HG02884 (cell line): ENCODE results near the gene GAS6.

Experiments used
- ATAC-seq: cut with Tn5 transposase; IDR thresholded peaks from one replicate; pipeline ENCODE4 v1.9.1; 2021; ENCODE audit warnings: mild to moderate bottlenecking, moderate library complexity; ENCODE audit not compliant: unreplicated experiment

GAS6 gene

DNA sequence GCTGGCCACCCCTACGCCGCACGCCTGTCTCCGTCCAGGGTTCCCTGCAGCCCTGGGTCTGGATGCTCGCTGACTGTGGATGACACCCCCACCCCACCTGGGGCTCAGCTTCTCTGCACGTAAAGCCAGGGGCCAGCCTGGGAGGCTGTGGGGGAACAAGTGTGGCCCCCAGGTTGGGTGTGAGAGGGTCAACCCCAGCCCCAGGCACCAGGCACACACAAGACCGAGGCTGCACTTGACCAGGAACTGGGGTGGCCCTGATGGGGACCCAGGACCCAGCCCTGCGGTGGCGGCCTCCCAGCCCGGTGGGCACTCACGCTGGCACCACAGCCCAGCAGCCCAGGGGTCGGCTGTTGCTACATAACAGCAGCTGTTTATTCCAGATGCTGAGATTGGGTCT, 41.6 kb downstream of the GAS6 start:
- no peak for ATAC-seq

DNA sequence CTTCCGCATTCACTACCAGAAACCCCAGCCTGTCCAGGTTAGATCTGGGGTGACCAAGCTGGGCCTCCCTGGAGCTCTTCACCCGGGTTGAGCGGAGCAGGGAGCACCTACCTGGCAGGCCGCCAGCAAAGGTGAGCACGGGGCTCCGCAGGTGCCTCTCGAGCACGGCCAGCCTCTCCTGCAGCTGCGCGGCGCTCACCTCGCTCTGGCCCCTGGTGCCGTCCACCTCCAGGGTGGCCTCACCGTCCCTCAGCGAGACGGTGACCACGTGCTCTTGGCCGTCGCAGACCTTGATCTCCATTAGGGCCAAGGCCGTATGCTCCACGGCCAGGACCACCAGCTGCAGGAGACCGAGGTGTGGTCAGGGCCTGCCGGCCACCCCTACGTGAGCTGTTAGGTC, 42.0 kb downstream of the GAS6 start:
- no peak for ATAC-seq

DNA sequence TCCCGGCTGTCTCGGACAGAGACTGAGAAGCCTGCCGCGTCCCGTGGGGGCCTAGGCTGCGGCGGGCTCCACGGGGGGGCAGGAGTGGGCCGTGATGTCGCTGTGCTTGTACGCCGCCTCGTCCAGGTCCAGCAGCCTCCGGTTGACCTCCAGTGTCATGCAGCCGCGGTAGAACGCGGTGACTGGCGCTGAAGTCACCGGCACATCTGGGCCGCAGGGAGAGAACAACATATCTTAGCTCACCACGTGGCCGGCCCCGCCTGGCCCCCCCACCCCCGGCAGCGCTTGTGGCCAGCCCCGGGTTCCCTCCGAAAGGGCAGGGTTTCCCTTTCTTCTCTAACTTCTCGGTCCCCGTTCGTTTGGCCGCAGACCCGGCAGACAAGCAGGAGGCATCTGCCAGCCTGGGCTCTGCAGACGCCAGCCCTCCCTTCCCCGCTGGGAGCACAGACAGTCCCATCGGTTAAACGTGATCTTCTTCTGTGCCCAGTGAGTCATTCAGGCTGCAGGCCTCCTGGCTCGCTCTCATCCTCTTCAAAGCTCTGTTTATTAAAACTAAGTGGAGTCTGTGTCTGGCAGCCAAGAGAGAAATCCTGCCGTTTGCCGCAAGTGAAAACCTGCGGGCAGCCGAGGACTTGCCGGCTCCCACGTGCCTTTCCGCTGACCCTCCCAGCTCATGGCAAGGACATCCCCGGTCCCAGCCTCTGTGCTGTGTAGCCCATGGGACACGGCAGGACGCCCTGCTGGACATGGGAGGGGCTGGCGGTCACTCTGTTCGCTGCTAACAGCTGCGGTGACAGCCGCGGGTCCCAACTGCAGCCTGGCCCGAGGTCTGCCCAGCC, 42.8 kb downstream of the GAS6 start:
- ATAC-seq: no peak

DNA sequence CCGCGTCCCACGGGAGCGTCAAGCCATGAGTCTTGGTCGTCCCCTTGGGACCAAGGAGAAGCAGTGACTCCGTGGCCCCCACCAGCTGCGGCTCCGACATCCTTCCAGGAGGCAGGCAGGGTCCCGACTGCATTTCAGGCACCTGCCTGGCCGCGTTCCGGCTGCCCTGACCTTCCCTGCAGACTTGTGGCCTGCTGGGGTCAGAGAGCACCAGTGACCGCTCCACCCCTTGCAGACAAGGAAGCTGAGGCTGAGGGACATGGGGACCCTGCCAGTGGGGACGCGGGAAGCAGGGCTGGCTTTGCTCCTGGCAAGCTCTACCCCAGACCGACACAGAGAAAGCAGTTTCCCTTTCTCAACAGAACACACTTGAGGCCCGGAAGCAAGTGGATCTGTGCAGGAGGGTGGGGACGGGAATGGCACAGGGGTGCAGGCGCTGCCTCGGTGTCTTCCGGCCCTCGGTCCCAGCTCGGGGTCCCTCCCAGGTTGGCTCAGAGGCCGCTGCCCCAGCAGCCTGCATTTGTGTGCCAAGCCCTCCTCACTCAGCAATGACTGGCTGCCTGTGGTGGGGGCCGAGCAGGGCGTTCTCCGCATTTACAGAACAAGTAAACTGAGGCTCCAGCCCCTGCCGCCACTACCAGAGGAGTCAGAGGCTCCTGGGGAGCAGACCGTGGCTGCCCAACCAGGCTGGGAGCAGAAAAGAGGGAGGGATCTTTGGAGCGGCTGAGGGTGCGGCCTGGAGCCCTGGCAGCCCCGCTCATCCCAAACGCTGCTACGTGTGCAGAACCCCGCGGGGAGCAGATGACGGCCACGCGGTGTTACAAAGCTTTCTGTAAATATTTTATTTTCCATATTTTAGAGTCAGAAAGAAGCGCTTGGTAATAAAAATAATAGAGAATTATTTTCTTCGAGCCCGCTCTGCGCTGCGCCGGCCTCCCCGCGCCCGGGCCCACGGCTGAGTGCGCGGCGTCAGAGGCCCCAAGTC, 43.9 kb downstream of the GAS6 start:
- no peak for ATAC-seq

DNA sequence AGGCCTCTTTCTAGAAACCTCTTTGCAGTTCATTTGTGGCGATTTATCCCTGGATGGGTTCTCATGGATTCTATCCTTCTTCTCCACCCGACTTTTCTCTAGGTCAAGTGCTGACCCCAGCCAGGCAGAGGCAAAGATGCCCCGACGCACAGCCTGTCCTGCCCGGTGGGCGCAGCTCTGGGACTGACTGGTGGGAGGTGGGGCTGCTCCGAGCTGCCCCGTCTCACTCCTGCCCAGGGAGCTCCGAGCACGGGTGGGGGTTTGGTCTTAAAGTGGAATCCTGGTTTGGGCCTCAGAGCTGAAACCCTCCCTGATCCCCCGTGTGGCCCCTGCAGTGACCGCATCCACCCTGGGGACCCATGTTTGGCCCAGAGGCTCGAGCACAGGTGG, 44.5 kb downstream of the GAS6 start:
- ATAC-seq: no peak

DNA sequence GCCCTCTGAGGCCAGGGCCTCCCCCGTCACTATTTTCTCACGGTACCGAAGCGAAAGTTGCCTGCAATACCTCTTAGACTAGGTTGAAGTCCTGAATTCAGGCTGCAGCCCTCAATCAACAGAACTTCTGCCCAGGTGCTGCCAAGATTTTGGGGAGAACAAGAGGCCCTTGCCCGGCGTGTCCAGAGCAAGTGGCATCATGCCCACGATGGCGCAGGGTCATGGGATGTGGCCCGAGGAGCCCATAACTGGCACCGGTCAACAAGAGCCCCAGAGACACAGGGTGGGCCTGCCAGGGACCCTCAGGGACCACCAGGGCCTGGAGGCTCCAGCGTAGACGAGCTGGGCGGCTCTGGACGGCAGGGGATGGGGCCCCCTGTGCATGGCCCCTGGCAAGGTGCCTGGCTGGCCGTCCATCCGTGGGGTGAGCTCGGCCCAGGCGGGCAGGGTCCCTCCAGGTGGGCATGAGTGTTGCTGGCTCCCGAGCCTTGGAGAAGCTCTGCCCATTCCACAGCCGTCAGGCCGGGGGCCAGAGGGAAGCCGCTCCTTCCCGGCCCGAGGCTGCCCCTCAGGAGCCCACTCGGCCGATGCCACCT, 45.1 kb downstream of the GAS6 start:
- no peak for ATAC-seq

DNA sequence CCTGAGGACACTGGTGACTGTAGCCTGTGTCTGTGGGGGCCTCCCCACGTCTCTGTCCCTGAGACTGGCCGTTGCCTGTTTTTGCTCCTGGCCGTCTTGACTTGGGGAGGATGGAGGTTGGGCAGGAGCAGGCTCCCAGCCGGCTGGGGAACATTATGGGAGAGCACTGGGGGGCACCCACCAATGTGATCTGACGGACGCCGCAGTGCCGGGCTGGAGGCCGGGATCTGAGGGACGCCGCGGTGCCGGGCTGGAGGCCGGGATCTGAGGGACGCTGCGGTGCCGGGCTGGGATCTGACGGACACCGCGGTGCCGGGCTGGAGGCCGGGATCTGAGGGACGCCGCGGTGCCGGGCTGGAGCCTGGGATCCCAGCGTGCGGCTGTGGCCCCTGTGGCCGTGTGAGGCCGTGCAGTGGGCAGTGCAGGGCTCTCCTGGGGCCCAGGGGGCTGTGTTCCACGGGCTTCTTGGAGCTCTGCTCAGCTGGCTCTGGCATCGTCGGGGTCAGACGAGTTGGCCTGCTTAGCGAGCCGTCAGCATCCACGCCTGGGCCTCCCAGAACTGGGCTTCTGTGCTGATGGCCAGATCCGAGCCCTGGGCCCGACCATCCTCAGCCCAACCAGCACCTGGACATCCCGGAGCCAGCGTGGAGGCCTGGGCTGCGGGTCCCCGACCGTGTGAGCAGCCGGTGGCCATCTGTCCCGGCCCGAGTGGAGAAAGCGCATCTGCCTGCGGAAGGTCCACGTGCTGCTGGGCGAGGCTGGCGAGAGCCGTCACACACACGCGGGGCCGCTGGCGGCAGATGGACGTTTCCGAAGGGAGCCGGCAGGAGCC, 45.8 kb downstream of the GAS6 start:
- ATAC-seq: no peak

DNA sequence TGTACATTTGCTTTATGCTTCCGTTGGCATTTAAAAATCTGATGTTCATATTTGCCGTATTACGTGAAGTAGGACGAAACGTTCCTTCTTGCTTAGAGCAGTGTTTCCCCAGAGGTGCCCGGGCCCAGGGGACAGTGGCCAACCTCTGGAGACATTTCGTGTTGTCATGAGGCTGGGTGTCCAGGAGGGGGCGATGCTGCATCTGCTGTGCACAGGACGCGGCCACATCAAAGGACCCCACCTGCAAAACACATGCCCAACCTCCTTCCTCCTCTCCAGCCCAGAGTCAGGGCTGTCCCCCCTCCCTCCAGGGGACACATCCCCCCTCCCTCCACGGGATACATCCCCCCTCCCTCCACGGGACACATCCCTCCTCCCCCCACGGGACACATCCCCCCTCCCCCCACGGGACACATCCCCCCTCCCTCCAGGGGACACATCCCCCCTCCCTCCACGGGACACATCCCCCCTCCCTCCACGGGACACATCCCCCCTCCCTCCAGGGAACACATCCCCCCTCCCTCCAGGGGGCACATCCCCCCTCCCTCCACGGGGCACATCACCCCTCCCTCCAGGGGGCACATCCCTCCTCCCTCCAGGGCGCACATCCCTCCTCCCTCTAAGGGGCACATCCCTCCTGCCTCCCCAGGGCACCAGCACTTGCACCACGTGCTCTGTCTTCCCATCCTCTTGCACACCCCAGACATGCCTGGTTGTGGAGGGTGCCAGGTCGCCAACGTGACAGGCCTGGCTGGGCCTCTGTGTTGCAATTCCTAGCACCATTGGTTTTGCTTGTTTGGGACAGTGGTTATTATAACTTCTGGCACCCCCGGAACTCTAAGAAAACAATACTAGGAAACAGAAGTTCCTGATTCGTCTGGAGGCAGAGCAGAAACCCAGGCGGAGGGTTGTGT, 46.7 kb downstream of the GAS6 start:
- ATAC-seq: no peak

DNA sequence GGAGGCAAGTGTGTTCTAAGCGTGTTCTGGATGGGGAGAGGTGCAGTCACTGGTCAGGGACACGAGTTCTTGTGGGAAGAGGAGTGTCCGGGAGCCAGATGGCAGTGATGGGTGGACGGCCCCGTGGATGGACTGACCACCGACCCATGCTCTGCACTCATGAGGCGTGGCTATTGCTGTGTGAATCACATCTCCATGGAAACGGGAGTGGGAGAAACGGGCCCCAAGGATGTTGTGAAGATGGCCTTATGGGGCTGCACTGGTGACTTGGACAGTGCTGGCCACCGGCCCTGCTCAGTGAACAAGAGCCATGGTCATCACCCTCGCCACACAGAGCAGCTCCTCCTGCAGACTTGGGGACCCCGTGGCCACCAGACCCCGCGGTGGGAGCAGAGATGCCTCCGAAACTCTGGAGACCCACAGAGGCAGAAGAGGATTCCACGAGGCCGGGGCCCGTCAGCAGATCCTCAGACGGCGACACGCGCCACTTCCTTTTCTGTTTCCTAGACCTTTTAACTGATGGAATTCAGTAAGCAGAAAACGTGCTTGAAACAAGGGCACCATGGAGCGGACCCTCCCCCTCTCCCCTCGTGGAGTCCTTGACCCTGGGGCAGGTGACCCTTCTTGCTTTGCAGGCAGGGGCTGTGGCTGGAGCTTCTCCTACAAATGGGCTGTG, 47.5 kb downstream of the GAS6 start:
- no peak for ATAC-seq

DNA sequence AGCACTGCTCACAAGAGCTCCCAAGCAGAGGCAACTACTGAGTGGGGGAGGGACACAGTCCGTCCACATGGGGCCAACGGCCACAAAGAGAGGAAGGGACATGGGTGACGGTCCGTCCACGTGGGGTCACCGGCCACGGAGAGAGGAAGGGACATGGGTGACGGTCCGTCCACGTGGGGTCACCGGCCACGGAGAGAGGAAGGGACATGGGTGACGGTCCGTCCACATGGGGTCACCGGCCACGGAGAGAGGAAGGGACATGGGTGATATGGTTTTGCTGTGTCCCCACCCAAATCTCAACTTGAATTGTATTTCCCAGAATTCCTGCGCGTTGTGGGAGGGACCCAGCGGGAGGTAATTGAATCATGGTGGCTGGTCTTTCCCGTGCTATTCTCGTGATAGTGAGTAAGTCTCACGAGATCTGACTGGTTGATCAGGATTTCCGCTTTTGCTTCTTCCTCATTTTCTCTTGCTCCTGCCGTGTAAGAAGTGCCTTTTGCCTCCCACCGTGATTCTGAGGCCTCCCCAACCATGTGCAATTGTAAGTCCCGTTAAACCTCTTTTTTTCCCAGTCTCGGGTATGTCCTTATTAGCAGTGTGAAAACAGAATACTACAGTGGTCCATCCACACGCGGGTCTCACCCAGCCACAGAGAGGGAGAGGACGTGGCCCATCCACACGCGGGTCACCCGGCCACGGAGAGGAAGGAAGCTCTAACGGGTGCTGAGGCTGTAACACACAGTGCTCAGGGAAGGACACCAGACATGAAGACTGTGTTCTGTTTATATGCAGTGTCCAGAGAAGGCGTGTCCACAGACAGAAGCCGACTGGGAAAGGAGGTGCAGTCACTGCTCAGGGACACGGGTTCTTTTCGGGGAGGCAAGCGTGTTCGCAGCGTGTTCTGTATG, 48.5 kb downstream of the GAS6 start:
- ATAC-seq: no peak

DNA sequence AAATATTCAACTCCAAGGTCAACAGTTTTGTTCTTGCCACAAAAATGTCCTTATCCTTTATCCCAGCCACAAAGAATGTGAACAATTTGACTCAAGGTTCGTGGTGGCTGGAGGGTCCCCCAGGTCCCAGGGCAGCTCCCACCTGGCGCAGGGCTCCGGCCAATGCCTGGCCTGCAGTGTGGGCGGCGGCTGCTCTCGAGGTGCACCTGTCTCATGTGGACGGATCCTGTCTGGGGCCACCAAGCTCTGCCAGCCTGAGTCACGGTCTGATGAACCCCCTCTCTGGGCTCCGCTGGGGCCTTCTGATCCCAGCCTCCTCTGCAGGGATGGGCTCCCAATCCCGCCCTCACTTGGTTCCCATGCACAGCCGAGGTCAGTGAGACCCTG, 49.4 kb downstream of the GAS6 start:
- no peak for ATAC-seq

DNA sequence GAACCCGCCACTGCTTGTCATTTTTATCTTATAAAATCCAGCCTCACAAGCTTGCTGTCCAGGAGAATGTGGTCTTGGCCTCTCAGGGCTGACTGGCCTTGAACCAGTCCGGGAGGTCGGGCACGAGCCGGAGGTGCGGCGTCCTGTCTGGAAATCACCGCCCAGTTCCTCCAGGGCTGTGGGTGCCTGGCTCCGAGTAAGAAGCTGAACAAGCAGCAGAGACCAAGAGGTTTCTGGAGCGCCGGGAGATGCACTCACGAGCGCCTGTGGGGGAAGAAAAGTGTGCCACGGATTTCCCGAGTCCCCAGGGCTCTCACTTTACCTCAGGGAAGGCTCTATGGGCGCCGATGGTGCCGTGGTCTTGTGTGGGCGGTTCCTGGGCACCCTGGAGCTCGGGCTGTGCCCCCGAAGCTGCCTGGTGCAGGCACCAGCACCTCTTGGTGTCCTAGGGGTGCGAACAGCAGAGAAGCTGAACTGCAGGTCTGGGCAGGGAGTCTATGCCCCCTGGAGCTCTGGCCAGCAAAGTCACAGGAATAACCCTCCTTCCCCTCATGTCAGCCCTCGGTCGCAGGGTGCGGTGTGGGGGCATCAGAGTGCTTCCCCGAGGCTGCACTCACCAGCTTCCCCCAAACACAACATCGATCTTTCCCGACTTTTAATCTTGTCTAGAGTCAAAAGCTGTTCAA, 50.0 kb downstream of the GAS6 start:
- no peak for ATAC-seq

DNA sequence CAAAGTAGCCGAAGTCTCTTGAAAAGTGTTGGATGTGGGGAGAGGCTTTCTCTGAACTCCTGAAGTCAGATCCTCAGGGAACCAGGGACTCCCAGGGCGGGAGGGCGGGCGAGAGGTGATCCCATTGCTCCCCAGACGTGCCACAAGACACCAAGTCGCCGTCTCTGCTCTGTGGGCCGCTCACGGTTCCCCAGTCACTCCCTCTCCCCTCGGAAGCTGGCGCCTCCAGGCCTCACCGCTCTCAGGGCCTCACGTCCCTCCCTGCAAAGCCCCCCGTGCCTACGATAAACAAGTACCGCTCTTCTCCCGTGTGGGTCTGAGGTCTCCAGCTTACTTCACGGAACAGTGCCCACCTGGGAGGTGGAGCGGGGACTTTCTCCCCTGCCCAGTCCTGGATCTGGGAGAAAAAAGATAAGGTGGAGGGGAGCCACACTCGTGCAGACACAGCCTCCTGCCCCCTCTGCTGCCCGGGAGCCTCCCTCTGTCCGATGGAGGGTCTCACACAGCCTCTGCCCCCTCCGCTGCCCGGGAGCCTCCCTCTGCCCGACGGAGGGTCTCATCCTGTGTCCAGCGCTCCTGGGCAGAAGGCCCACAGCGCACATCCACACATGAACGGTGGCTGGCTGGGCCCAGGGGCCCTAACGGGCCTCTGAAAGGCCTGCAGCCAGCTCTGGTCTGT, 50.7 kb downstream of the GAS6 start:
- no peak for ATAC-seq

DNA sequence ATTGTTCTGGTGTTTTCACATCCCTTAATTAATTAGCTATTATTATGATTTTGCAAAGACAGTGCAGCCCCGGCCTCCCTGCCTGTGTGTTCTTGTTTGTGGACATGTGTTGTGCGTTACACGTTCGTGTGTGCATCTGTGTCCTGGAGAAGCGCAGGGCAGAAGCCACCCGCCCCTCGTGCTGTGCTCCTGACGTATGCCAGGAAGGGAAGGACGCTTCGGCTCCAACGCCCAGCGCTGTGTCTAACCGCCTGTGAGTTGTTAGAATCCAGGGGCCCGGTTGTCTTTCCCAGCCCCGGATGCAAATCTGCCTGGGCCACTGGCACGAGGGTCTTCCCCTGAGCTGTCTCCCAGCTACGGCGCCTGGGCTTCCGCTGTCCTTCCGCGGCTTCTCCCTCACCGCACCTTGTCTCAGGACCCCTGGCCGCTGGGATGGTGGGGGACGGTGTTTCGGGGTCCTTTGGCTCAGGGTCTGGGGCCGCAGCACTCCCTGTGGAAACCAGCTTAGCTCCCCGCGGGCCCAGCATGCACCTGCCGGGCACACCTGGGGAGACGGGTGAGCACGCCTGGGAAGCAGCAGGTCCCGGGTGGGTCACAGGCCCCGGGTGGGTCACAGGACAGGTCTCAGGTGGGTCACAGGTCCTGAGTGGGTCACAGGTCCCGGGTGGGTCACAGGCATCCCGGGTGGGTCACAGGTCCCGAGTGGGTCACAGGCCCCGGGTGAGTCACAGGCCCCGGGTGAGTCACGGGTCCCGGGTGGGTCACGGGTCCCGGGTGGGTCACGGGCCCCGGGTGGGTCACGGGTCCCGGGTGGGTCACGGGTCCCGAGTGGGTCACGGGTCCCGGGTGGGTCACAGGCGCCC, 51.5 kb downstream of the GAS6 start:
- ATAC-seq: no peak

DNA sequence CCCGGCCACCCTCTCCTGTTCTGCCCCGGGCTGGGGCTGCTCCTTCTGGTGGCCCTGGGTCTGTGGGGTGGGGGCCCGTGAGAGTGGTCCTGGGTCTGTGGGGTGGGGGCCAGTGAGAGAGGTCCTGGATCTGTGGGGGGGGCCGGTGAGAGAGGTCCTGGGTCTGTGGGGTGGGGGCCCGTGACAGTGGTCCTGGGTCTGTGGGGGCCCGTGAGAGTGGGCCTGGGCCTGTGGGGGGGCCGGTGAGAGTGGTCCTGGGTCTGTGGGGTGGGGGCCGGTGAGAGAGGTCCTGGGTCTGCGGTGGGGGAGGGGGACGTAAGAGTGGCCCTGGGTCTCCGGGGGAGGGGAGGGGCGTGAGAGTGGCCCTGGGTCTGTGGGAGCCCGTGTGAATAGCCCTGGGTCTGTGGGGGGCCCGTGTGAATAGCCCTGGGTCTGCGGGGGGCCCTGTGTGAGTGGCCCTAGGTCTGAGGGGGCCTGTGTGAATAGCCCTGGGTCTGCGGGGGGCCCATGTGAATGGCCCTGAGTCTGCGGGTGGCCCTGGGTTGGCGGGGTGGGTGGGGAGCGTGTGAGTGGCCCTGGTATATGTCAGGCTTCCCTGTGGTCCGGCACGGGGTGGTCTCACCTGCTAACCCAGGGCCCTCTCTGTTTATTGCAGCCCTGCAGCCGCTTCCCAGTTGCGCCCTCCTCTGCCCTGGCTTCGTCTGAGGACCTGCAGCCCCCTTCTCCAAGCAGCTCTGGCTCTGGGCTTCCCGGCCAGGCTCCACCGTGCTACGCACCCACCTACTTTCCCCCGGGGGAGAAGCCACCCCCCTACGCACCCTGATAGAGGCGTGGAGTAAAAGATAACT, 52.6 kb downstream of the GAS6 start:
- no peak for ATAC-seq
